ENCODE measurements around the gene GALNT10. TPM values are rescaled to one million over a fixed set of nuclear protein-coding genes. Genes with fewer than 3 reads are reported as not detected.

The GALNT10 gene
- total and polyA plus RNA-seq, 10 of the 15 experiments (the other 5 are each of a cell fraction or from before 2014, with no cell fraction given) = 3.9 to 35.4 (median 15.5) TPM

DNA sequence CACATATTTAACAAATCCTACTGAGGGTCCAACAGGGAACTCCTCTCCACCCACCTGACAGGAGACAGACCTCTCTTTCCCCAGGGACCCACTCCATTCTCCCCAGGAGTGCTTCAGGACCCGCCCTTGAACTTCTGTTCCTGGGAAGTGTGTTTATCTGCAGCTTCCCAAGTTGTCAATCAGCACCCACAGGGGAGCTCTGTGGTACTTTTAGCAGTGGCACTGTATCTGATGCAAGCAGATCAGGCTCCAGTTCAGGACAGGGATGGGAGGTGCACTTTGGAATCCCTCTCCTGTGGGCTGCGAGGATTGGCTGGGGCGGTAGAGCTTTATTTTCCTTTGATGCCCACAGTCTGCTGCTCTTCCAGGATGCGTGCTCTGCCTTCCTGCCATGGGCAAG lies 8.7 kb downstream of the GALNT10 start:
- ChIA-PET POLR2A (interaction anchor here (1.3 to 5.6 kb wide), 2 partner anchors 8 to 17 kb away, joined by 3 to 51 read pairs; partner anchors contain the start of gene GALNT10), RAD21 (ENCODE audit: unreplicated experiment) (interaction anchor here (1.4 to 3.9 kb wide), 2 partner anchors 9 to 206 kb away, joined by 4 to 28 read pairs; no protein-coding TSS in a partner anchor), SMC1A (ENCODE audit: uncharacterized antibody, unreplicated experiment) (interaction anchor here (0.7 to 3.8 kb wide), 9 partner anchors 9 to 206 kb away, joined by 3 to 50 read pairs (median 4); partner anchors contain the start of gene GALNT10), CTCF (interaction anchor here (1.1 to 4.8 kb wide), 6 partner anchors 9 to 205 kb away, joined by 3 to 50 read pairs (median 6); partner anchors contain the start of gene GALNT10)
- Histone ChIP-seq H3K27ac (ENCODE audit: control insufficient read depth, insufficient read depth) (peak overlapping the region; percentile 16; the same call in 1 of the 2 replicates), H3K9ac (ENCODE audit: control insufficient read depth, insufficient read depth, low read length) (peak overlapping the region; percentile 28; the same call in 1 of the 2 replicates), H3K9me3 (replicated peaks; ENCODE audit: control insufficient read depth, insufficient read depth, low read length) (no peaks in the 10 kb centered on the region), H3K27me3 (replicated peaks in 1 of 2; ENCODE audit: control insufficient read depth in 2 of 2, insufficient read depth in 2 of 2, low read length in 1 of 2) (no peaks in the 10 kb centered on the region), H3K4me2 (ENCODE audit: control insufficient read depth, insufficient read depth) (peak overlapping the region; percentile 28), H2AFZ (ENCODE audit: control insufficient read depth, low read depth, low read length) (no peak overlapping the region), H3K4me1 (ENCODE audit: control insufficient read depth, insufficient read depth, low read length) (peaks cover 46% of the 10 kb centered on the region), H3K4me3 (no peak overlapping the region), H4K20me1 (ENCODE audit: control insufficient read depth, insufficient read depth) (no peaks in the 10 kb centered on the region), H3K79me2 (ENCODE audit: control insufficient read depth, insufficient read depth, low read length) (peaks cover 59% of the 10 kb centered on the region), H3K36me3 (ENCODE audit: control insufficient read depth in 2 of 2, insufficient read depth in 2 of 2, low read length in 1 of 2) (peaks cover 0 to 7% of the 10 kb centered on the region in 2 experiments; a peak in 1 of 4 replicates)
- TF ChIP-seq, protein P1, sequence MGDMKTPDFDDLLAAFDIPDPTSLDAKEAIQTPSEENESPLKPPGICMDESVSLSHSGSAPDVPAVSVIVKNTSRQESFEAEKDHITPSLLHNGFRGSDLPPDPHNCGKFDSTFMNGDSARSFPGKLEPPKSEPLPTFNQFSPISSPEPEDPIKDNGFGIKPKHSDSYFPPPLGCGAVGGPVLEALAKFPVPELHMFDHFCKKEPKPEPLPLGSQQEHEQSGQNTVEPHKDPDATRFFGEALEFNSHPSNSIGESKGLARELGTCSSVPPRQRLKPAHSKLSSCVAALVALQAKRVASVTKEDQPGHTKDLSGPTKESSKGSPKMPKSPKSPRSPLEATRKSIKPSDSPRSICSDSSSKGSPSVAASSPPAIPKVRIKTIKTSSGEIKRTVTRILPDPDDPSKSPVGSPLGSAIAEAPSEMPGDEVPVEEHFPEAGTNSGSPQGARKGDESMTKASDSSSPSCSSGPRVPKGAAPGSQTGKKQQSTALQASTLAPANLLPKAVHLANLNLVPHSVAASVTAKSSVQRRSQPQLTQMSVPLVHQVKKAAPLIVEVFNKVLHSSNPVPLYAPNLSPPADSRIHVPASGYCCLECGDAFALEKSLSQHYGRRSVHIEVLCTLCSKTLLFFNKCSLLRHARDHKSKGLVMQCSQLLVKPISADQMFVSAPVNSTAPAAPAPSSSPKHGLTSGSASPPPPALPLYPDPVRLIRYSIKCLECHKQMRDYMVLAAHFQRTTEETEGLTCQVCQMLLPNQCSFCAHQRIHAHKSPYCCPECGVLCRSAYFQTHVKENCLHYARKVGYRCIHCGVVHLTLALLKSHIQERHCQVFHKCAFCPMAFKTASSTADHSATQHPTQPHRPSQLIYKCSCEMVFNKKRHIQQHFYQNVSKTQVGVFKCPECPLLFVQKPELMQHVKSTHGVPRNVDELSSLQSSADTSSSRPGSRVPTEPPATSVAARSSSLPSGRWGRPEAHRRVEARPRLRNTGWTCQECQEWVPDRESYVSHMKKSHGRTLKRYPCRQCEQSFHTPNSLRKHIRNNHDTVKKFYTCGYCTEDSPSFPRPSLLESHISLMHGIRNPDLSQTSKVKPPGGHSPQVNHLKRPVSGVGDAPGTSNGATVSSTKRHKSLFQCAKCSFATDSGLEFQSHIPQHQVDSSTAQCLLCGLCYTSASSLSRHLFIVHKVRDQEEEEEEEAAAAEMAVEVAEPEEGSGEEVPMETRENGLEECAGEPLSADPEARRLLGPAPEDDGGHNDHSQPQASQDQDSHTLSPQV (IDR thresholded peaks at IDR 0.05) = no peak
- TF ChIP-seq MYC (IDR thresholded peaks at IDR 0.05; ENCODE audit: insufficient read depth, insufficient read length, insufficient replicate concordance, low read length, severe bottlenecking) (no peak), NR2F1 (conservative IDR thresholded peaks at IDR 0.05) (no peak), ZNF217 (IDR thresholded peaks at IDR 0.05) (no peak), SMARCA5 (IDR thresholded peaks at IDR 0.05) (no peak), DPF2 (IDR thresholded peaks at IDR 0.05) (no peak)
- TF ChIP-seq, protein P2, sequence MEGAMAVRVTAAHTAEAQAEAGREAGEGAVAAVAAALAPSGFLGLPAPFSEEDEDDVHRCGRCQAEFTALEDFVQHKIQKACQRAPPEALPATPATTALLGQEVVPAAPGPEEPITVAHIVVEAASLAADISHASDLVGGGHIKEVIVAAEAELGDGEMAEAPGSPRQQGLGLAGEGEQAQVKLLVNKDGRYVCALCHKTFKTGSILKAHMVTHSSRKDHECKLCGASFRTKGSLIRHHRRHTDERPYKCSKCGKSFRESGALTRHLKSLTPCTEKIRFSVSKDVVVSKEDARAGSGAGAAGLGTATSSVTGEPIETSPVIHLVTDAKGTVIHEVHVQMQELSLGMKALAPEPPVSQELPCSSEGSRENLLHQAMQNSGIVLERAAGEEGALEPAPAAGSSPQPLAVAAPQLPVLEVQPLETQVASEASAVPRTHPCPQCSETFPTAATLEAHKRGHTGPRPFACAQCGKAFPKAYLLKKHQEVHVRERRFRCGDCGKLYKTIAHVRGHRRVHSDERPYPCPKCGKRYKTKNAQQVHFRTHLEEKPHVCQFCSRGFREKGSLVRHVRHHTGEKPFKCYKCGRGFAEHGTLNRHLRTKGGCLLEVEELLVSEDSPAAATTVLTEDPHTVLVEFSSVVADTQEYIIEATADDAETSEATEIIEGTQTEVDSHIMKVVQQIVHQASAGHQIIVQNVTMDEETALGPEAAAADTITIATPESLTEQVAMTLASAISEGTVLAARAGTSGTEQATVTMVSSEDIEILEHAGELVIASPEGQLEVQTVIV (IDR thresholded peaks at IDR 0.05; ENCODE audit: borderline replicate concordance, partially characterized antibody) = no peak
- whole genome bisulfite sequencing (ENCODE audit: insufficient coverage, insufficient replicate concordance, low lambda C conversion rate, missing lambda C conversion rate) = 96% methylated on average over 4 of the region's 4 CpGs
- FAIRE-seq (no peak), DNase-seq (ENCODE audit: low read depth, low spot score) (no peak), ATAC-seq (no peak)
- no TSS peak for BruUV-seq (replicated peaks)
- intact Hi-C loops (cut with micrococcal nuclease; ENCODE audit: unreplicated experiment) = no loop called here
- in situ Hi-C loops (cut with MboI) = no loop called here
